ENCODE results near the gene FABP3.

GRCh38 chr1:31407029-31407626, 34.3 kb upstream of the FABP3 start:
- TF ChIP-seq POLR2A (IDR thresholded peaks at IDR 0.05; ENCODE audit: low read length): no peak
- TF ChIP-seq GATA1 (IDR thresholded peaks at IDR 0.05; ENCODE audit: low read depth, low read length): no peak

All from erythroblast (primary cell).